Right renal cortex interstitium (tissue), 3 donors: ENCODE data around the gene PDE10A. TPM values are rescaled to one million over a fixed set of nuclear protein-coding genes. Genes with fewer than 3 reads are reported as not detected.

ENCODE experiments used
- DNase-seq, 3 donors: peaks; one replicate each; pipeline ENCODE4 v3.0.0-alpha.2; 2013; ENCODE audit warnings: low read depth in 3 of 3, low spot score in 2 of 3
- polyA plus RNA-seq, 3 donors: library from polyadenylated mRNA; unstranded; fragments of 120-200 nt; gene quantifications; one replicate each; pipeline ENCODE4 v1.2.1, GENCODE V29; 2013; ENCODE audit not compliant: insufficient read length in 3 of 3

The PDE10A gene
- polyA plus RNA-seq, 3 donors = 19.0 to 20.4 (median 19.9) TPM

GRCh38 chr6:165301372-165302246 lies 361.4 kb downstream of the PDE10A start:
- no peak for DNase-seq

GRCh38 chr6:165300422-165300936 lies 362.6 kb downstream of the PDE10A start:
- no peak for DNase-seq

- no peak for DNase-seq
Measured at GRCh38 chr6:165298875-165299274, 364.2 kb downstream of the PDE10A start.

- DNase-seq = no peak
Measured at GRCh38 chr6:165298402-165298801, 364.6 kb downstream of the PDE10A start.

- DNase-seq = no peak
Measured at GRCh38 chr6:165292657-165293056, 370.4 kb downstream of the PDE10A start.
